GM10266 (cell line): ENCODE results near the gene EEF2K.
"Not testable (repeated sequence)": the region's sequence is repeated elsewhere in the genome, so short reads cannot be mapped to it uniquely, and the experiment has no call there.

Experiments
- DNase-seq: peaks from one replicate; pipeline ENCODE4 v3.0.0; 2012; ENCODE audit errors: extremely low spot score
- CTCF ChIP-seq: IDR thresholded peaks from 2 replicates; pipeline ENCODE4 v1.5.1; 2012; ENCODE audit warnings: mild to moderate bottlenecking, low read depth; ENCODE audit not compliant: control insufficient read depth, insufficient read depth; ENCODE audit errors: missing control alignments

Gene EEF2K

GRCh38 chr16:22213236-22213635 lies 7.2 kb downstream of the EEF2K start:
- DNase-seq = no peak
- TF ChIP-seq CTCF = no peak

- DNase-seq = no peak
- no peak for TF ChIP-seq CTCF
These were observed 7.7 kb downstream of the EEF2K start for GRCh38 chr16:22213801-22214200.

GRCh38 chr16:22214402-22214801 lies 8.3 kb downstream of the EEF2K start:
- no peak for DNase-seq
- no peak for TF ChIP-seq CTCF

- no peak for DNase-seq
- TF ChIP-seq CTCF = no peak
These were observed 8.8 kb downstream of the EEF2K start for GRCh38 chr16:22214889-22215288.

- DNase-seq = no peak
- TF ChIP-seq CTCF = no peak
These were observed 10.2 kb downstream of the EEF2K start for GRCh38 chr16:22216191-22216831.

GRCh38 chr16:22216832-22217225 lies 10.8 kb downstream of the EEF2K start:
- not testable (repeated sequence) for DNase-seq

- DNase-seq = peak; percentile 86
These were observed 12.0 kb downstream of the EEF2K start for GRCh38 chr16:22217890-22218730.

More at GRCh38 chr16:22217890-22218730, 12.0 kb downstream of the EEF2K start:
- TF ChIP-seq CTCF = no peak
